Thymus (tissue), 11 donors: ENCODE data around the gene CHP2. TPM values are rescaled to one million over a fixed set of nuclear protein-coding genes. Genes with fewer than 3 reads are reported as not detected.
A peak's percentile ranks its signal among the peaks of the same experiment; 100 is the strongest.

Experiments
- DNase-seq, 9 donors: peaks; one replicate each; pipeline ENCODE4 v3.0.0-alpha.2; 2013; ENCODE audit warnings: low spot score in 9 of 9, low read depth in 6 of 9, missing footprints in 1 of 9
- H3K27ac ChIP-seq, 2 donors: one replicate each; pipeline ENCODE4 v1.5.1; 2013; ENCODE audit warnings: control low read depth in 1 of 2, low read depth in 1 of 2, low read length in 1 of 2, mild to moderate bottlenecking in 1 of 2, moderate library complexity in 1 of 2
- H3K27me3 ChIP-seq, 2 donors: one replicate each; pipeline ENCODE4 v1.5.1; 2013; ENCODE audit warnings: low read length in 1 of 2; ENCODE audit not compliant: control insufficient read depth in 2 of 2, insufficient read depth in 1 of 2
- H3K36me3 ChIP-seq, 2 donors: one replicate each; pipeline ENCODE4 v1.5.1; 2013; ENCODE audit warnings: low read length in 1 of 2, mild to moderate bottlenecking in 1 of 2, moderate library complexity in 1 of 2; ENCODE audit not compliant: control insufficient read depth in 2 of 2, insufficient read depth in 2 of 2
- H3K4me1 ChIP-seq, 2 donors: one replicate each; pipeline ENCODE4 v1.5.1; 2013; ENCODE audit warnings: low read length in 2 of 2; ENCODE audit not compliant: control insufficient read depth in 2 of 2, insufficient read depth in 2 of 2
- H3K4me3 ChIP-seq, 2 donors: one replicate each; pipeline ENCODE4 v1.5.1; 2013; ENCODE audit warnings: low read length in 2 of 2, control low read depth in 1 of 2, mild to moderate bottlenecking in 1 of 2
- H3K9me3 ChIP-seq, 2 donors: one replicate each; pipeline ENCODE4 v1.5.1; 2013; ENCODE audit warnings: low read length in 1 of 2, mild to moderate bottlenecking in 1 of 2; ENCODE audit not compliant: control insufficient read depth in 2 of 2, insufficient read depth in 1 of 2
- WGBS: extraction: QIAGEN DNeasy Blood & Tissue Kit; methylation state at CpG from one replicate; pipeline ENCODE4 v1.1.7; 2013; 5-methylcytosine and 5-hydroxymethylcytosine counted together
- polyA plus RNA-seq: library from polyadenylated mRNA; stranded (reverse); fragments of 200-250 nt; gene quantifications from one replicate; pipeline ENCODE4 v1.2.3, GENCODE V29; 2013
- total RNA-seq: library from RNA; stranded (reverse); fragments of 120-200 nt; gene quantifications from one replicate; pipeline ENCODE4 v1.2.4, GENCODE V29; 2013
- donor health status: healthy.

Gene CHP2
- total and polyA plus RNA-seq, 2 donors, result 0.33 to 2.9 TPM

- H3K27ac ChIP-seq, result no peak overlapping the region
- H3K9me3 ChIP-seq, result no peaks in the 10 kb centered on the region
- no peak overlapping the region for H3K4me3 ChIP-seq
- no peaks in the 10 kb centered on the region for H3K4me1 ChIP-seq
- H3K36me3 ChIP-seq, result no peaks in the 10 kb centered on the region
- no peak for DNase-seq
- no peaks in the 10 kb centered on the region for H3K27me3 ChIP-seq
- WGBS, result 78% methylated on average over 6 of the region's 6 CpGs
Measured at GRCh38 chr16:23786964-23787561, 32.2 kb downstream of the CHP2 start.

DNA sequence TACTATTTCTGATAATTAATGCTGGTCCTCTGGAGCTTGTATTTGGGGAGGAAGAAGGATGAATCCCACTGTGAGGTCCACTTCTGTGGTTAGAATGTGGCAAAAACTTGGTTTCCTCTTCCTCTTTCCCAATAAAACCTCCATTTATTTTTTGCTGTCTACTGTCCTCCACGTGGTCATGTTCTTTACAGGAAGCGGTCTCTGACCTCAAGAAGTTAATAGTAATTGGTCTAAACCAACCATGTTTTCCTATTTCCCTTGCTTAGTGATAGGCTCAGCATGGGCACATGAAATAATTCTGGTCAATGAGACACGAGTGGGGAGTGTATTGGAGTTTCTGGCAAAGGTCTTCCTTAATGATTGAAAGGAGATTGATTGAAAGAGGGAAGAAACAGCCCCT lies 33.9 kb downstream of the CHP2 start:
- no peaks in the 10 kb centered on the region for H3K36me3 ChIP-seq
- 65% methylated on average over 3 of the region's 3 CpGs for WGBS
- H3K27ac ChIP-seq, result no peak overlapping the region
- H3K4me1 ChIP-seq, result no peaks in the 10 kb centered on the region
- no peaks in the 10 kb centered on the region for H3K27me3 ChIP-seq
- H3K4me3 ChIP-seq, result no peak overlapping the region
- H3K9me3 ChIP-seq, result no peaks in the 10 kb centered on the region
- DNase-seq, result no peak

GRCh38 chr16:23795378-23795777 lies 40.6 kb downstream of the CHP2 start:
- 97% methylated on average over 6 of the region's 6 CpGs for WGBS
- no peak for DNase-seq
- Histone ChIP-seq H3K36me3 (no peaks in the 10 kb centered on the region), H3K27ac (no peak overlapping the region), H3K4me1 (no peaks in the 10 kb centered on the region), H3K9me3 (no peaks in the 10 kb centered on the region), H3K27me3 (no peaks in the 10 kb centered on the region), H3K4me3 (no peak overlapping the region)

GRCh38 chr16:23796941-23797340 lies 42.1 kb downstream of the CHP2 start:
- Histone ChIP-seq H3K27ac (no peak overlapping the region), H3K4me3 (no peak overlapping the region), H3K27me3 (no peaks in the 10 kb centered on the region), H3K4me1 (no peaks in the 10 kb centered on the region), H3K36me3 (no peaks in the 10 kb centered on the region), H3K9me3 (no peaks in the 10 kb centered on the region)
- DNase-seq, result no peak
- 97% methylated on average over 2 of the region's 2 CpGs for WGBS

DNA sequence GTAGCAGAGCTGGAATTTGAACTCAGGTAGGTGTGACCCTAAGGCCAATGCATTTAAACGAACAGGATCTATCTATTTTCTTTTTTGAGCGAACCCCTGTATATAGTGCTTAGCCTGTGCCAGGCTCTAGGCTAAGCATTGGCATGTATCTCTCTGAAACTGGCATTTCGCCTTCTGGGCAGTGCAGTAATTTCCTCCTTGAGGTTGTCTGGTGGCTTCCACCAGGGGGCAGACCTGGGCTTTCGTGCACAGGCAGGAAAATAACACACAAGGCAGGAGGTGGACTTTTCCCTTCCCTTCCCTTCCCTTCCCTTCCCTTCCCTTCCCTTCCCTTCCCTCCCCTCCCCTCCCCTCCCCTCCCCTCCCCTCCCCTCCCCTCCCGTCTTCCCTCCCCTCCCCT lies 46.6 kb downstream of the CHP2 start:
- no peak overlapping the region for H3K27ac ChIP-seq
- peak; percentile 37 to 80 (median 61) for DNase-seq
- no peaks in the 10 kb centered on the region for H3K9me3 ChIP-seq
- H3K36me3 ChIP-seq, result no peaks in the 10 kb centered on the region
- H3K4me3 ChIP-seq, result no peak overlapping the region
- no peaks in the 10 kb centered on the region for H3K4me1 ChIP-seq
- WGBS, result 19% methylated on average over 4 of the region's 5 CpGs
- H3K27me3 ChIP-seq, result no peaks in the 10 kb centered on the region

DNA sequence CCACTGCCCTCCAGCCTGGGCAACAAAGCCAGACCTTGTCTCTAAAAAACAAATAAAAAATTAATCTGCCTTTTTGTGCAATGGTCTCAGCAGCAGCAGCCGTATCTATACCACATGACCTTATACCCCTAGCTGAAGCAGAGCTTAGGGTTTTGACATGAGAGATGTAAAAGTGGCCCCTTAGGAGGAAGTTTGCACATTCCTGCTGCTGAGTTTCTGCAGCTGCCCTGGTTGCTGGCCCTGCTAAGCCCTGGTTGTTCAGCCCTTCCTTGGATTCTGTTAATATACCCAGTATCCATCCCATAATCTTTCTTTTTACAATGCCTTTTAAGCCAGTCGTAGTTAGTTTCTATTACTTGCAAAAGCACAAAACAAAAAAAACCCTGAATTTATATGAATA lies 48.0 kb downstream of the CHP2 start:
- DNase-seq, result no peak
- H3K9me3 ChIP-seq, result no peaks in the 10 kb centered on the region
- H3K36me3 ChIP-seq, result no peaks in the 10 kb centered on the region
- no peaks in the 10 kb centered on the region for H3K4me1 ChIP-seq
- WGBS, result 84% methylated on average over 2 of the region's 2 CpGs
- H3K27me3 ChIP-seq, result no peaks in the 10 kb centered on the region
- H3K4me3 ChIP-seq, result no peak overlapping the region
- no peak overlapping the region for H3K27ac ChIP-seq

DNA sequence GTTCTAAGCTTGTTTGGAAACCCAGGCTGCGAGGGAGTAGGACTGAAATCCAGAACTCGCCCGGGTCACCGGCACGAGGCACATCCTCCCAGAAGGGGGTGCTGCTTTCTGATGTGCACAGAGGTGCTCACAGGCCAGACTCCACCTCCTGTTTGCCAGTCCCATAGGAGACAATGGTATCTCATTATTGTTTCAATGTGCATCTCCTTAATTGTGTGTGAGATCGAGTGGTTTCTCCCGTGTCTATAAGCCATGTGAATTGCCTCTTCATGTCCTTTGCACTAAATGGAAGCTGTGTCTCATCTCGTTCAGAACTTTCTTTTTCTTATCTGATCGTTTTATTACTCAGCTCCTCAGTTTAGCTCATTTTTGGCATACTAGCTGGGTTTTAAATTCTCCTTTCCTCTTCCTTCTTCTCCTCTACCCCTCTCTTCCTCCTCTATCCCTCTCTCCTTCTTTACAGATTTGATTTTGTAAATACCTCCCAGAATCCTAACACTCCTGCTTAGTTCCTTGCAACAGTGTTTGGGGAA lies 48.8 kb downstream of the CHP2 start:
- H3K4me3 ChIP-seq, result no peak overlapping the region
- no peaks in the 10 kb centered on the region for H3K9me3 ChIP-seq
- H3K36me3 ChIP-seq, result no peaks in the 10 kb centered on the region
- no peaks in the 10 kb centered on the region for H3K27me3 ChIP-seq
- H3K4me1 ChIP-seq, result no peaks in the 10 kb centered on the region
- DNase-seq, result peak in 7 of 9 donors; percentile 39 to 78 (median 54)
- WGBS, result 17% methylated on average over 9 of the region's 9 CpGs
- no peak overlapping the region for H3K27ac ChIP-seq

GRCh38 chr16:23807028-23807427 lies 52.2 kb downstream of the CHP2 start:
- 90% methylated on average over 1 of the region's 1 CpG for whole genome bisulfite sequencing
- H3K9me3 ChIP-seq, result no peaks in the 10 kb centered on the region
- no peaks in the 10 kb centered on the region for H3K27me3 ChIP-seq
- peak in 1 of 9 donors; percentile 12 for DNase-seq
- no peak overlapping the region for H3K4me3 ChIP-seq
- no peaks in the 10 kb centered on the region for H3K4me1 ChIP-seq
- no peak overlapping the region for H3K27ac ChIP-seq
- H3K36me3 ChIP-seq, result no peaks in the 10 kb centered on the region
